Measurements from ENCODE around the gene RTTN.
A peak's percentile ranks its signal among the peaks of the same experiment; 100 is the strongest.

RTTN gene

DNA sequence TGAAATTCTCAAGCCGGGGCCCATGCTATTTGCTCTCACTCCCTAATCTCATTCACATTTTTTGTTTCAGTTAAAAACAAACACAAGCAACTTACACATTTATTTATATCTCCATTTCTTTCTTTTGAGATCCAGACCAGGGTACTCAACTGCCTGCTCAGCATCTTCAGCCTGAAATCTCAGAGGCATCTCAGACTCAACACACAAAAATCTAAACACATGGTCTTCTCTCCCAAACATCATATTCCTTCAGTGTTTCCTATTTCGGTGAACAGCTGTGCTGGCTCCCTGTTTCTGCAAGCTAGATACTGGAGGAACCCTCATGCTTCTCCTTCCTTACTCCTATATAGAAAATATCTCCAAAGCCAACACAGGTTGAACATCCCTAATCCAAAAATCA lies 11.3 kb upstream of the RTTN start:
- no peak for DNase-seq

DNA sequence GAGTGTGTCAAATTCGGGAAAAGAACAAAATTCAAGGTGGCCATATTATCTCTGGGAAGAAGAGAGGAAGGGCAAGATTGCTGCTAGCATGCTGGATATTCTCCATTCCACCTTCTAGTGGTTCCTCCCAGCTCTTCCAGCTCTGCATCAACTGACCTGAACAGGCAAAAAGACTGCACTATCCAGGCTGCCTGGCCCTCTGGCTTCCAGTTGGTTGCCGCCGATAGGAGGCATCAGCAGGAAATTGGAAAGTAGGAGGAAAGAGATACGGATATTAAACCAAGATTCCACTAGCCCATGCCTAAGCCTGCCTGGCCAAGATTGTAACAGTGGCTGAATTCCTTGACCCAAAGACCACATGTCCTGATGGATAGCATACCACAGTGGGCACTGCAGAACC lies 1.7 kb upstream of the RTTN start:
- no peak for DNase-seq
- in situ Hi-C loops (cut with HindIII; ENCODE audit: low pct_ligation_motif_present, low pct_unique_long_range_greater_than_20kb, low sequenced_read_pairs), result loop anchor here (25.0 kb wide), 1 partner anchor 230 kb away; no protein-coding TSS in a partner anchor

More for the DNA sequence above, 11.3 kb upstream of the RTTN start:
- in situ Hi-C loops (cut with HindIII; ENCODE audit: low pct_ligation_motif_present, low pct_unique_long_range_greater_than_20kb, low sequenced_read_pairs), result loop anchor here (25.0 kb wide), 1 partner anchor 221 kb away; no protein-coding TSS in a partner anchor

DNA sequence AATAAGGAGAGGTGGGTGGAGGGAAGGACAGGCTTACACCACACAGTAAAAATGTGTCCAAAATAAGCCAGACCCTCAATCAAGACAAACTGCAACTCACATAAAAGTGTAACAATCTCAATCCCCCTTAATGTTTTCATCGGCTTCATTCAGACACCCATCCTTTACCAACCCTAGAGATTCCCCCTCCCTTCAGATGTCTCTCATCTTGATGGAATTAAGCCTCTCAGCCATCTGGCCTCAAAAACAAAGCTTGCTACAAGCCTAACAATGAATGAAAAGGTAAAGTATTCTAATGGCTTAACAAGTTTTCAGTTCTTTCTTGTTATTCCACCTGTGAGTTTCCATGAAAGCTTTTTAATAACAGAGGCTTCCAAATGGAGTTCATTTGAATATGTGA lies 5.2 kb downstream of the RTTN start:
- DNase-seq, result no peak
- in situ Hi-C loops (cut with HindIII; ENCODE audit: low pct_ligation_motif_present, low pct_unique_long_range_greater_than_20kb, low sequenced_read_pairs), result loop anchor here (25.0 kb wide), 1 partner anchor 237 kb away; no protein-coding TSS in a partner anchor

DNA sequence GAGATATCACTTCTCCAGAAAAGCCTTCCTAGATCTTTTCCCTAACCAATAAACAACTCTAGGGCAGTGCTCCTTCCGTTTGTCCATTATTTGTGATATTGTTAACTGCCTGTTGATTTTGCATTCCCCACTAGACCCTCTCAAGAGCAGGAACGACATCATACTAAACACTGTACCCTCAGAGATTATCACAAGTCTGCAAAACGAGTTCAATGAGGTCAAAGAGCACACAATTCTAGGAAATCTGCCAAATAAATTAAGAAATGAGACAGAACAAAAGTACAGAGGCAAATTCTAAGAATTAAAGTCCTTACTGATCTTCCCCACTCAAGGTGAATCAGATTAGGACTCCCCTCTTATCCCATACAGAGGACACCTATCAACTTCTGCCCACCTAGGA lies 7.6 kb downstream of the RTTN start:
- DNase-seq, result no peak
- in situ Hi-C loops (cut with HindIII; ENCODE audit: low pct_ligation_motif_present, low pct_unique_long_range_greater_than_20kb, low sequenced_read_pairs), result no loop called here

DNA sequence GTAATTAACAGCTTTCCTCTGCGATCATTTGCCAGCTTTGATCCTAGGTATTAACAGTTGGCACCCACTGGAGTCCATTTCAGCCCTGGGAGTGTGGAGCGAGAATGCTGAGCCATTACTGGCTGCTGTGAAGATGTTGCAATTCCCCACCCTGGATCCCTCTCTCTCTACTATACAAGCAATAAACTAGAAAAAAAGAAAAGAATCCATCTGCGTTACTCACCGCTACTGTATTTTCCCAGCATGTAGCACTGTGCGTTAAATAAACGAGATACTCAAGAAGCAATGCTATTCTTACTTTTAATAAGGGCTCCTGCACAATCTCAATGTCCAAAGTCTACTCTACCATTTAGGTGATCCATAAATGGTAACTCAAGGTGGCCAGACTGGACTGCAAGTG lies 8.5 kb downstream of the RTTN start:
- in situ Hi-C loops (cut with HindIII; ENCODE audit: low pct_ligation_motif_present, low pct_unique_long_range_greater_than_20kb, low sequenced_read_pairs), result no loop called here

DNA sequence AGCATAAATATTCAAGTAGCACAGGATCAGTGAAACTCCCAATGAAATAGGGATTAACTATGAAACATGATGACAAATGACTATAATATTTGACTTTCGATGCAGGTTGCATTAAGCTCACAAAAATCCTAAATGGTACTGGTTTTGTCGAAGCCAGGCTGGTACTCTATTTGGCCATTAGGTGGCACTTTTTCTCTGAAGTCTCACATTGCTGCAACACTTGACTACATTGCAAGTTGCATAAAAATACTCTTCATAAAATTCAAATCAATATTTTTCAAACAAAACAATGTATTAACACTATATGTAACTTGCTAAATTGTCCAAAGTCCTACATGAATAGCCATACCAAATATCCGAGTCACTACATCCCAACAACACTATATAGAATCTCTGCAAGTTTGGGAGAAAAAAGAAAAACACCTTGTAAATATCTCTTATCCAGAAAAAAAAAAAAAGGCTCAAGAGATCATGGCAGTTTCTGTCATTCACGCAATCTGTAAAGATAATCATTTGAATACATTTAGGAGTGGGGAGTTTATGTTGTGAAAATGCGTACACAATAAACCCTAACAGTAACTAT lies 9.5 kb downstream of the RTTN start:
- peak; percentile 53 for DNase-seq
- in situ Hi-C loops (cut with HindIII; ENCODE audit: low pct_ligation_motif_present, low pct_unique_long_range_greater_than_20kb, low sequenced_read_pairs), result no loop called here

More for the DNA sequence above, 8.5 kb downstream of the RTTN start:
- no peak for DNase-seq

DNA sequence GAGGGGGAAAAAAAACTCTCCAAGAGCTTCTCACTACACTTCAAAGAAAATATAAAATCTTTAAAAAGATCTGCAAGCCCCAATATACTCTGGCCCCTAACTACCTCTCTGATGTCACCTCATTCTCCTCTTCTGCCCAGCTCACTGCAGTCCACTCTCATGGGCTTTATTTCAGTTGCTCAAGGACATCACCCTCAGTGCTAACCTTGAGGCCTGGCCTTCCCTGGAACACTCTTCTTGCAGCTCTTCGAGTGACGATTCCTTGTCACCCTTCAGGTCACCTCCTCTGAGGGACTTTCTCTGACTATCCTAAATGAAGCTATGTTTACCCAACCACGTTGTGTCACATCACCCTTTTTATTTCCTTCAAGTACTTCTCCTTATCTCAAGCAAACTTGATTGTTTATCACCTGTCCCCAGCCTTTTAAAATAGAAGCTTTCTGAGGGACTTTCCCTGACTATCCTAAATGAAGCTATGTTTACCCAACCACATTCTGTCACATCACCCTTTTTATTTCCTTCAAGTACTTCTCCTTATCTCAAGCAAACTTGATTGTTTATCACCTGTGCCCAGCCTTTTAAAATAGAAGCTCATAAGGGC lies 10.4 kb downstream of the RTTN start:
- in situ Hi-C loops (cut with HindIII; ENCODE audit: low pct_ligation_motif_present, low pct_unique_long_range_greater_than_20kb, low sequenced_read_pairs), result no loop called here

DNA sequence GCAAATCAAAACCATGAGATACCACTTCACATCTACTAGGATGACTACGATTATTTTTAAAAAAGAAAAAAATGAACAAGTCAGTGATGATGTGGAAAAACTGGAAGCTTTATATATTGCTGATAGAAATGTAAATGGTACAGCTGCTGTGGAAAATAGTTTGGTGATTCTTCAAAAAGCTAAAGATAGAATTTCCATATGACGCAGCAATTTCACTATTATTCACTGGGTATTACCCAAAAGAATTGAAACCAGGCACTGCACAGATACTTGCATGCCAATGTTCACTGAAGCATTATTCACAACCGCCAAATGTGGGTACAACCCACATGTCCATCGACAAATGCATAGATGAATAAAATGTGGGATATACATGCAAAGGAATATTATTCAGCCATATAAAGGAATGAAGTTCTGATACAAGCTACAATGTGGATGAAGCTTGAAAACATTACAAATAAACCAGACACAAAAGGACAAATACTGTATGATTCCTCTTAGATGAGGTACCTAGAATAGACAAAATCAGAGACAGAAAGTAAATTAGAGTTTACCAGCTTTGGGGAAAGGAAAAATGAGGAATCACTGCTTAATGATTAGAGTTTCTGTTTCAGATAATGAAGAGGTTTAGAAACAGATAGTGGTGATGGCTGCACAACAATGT lies 11.1 kb downstream of the RTTN start:
- in situ Hi-C loops (cut with HindIII; ENCODE audit: low pct_ligation_motif_present, low pct_unique_long_range_greater_than_20kb, low sequenced_read_pairs), result no loop called here

More for the DNA sequence above, 10.4 kb downstream of the RTTN start:
- DNase-seq, result no peak

DNA sequence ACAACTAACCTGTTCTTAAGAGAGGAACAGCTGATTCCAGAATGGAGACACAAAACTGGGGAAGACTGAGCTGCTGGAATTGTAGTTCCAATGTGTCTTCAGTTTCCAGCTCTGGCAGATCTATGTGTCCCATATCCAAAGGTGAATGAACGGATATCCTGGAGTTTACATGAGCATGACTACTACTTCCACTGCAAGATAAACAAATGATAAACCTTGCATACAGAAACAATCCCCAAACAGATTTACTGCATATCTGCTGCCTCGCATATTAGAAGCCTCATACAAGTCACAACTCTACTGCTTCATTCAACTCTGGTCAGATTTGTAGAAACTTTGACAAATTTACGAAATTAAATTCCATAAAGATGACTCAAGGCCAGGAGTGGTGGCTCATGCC lies 15.0 kb downstream of the RTTN start:
- in situ Hi-C loops (cut with HindIII; ENCODE audit: low pct_ligation_motif_present, low pct_unique_long_range_greater_than_20kb, low sequenced_read_pairs), result no loop called here
- no peak for DNase-seq

More for the DNA sequence above, 11.1 kb downstream of the RTTN start:
- no peak for DNase-seq

DNA sequence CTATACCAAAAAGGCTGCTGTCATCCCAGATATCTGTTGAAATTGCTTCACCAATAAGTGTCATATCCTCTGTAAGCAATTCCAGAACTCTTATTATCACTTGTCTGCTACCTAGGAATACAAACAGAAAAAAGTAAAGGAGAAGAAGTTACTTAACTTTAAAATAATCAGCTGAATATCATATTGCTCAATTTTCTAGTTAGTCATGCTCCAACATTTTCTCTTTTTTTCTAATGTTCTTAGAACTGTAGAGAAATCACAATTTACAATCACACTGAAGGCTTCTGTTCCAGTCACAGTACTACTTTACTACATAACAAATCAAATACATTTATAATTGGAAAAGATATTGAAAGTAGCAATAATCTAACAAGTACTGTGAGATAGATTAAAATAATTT lies 17.4 kb downstream of the RTTN start:
- no peak for DNase-seq
- in situ Hi-C loops (cut with HindIII; ENCODE audit: low pct_ligation_motif_present, low pct_unique_long_range_greater_than_20kb, low sequenced_read_pairs), result no loop called here

DNA sequence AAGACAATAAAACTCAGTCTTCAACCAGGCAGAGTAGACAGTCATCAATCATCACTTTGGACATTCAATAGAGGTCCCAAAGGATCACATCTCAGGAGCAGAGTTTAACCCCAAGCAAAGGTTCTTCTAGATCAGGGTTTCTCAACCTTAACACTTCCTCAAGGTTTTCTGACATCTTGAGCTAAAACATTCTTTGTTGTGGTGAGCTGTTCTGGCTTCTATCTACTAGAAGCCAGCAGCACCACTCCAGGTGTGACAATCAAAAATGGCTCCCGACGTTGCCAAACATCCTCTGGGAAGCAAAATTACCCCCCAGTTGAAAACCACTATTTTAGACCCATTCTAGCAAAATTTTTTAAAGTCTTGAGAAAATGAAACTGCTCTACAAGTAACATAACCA lies 22.0 kb downstream of the RTTN start:
- in situ Hi-C loops (cut with HindIII; ENCODE audit: low pct_ligation_motif_present, low pct_unique_long_range_greater_than_20kb, low sequenced_read_pairs), result no loop called here
- no peak for DNase-seq

DNA sequence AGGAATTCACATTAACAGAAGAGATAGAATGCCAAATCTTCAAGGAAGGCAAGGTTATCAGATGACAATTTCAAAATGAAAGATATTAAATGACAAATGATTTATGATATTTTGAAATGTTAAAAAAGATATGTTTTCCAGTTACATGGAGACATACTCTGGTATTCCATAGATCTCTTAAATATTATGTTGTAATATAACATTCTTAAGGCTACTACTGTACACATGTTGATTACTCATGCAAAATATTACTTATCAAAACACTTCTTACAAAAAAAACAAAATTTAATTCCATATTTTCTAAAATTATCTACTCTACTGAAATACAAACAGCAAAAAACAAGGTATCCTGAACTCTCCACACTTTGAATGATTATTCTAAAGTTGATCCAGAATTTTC lies 22.9 kb downstream of the RTTN start:
- in situ Hi-C loops (cut with HindIII; ENCODE audit: low pct_ligation_motif_present, low pct_unique_long_range_greater_than_20kb, low sequenced_read_pairs), result no loop called here
- DNase-seq, result no peak

DNA sequence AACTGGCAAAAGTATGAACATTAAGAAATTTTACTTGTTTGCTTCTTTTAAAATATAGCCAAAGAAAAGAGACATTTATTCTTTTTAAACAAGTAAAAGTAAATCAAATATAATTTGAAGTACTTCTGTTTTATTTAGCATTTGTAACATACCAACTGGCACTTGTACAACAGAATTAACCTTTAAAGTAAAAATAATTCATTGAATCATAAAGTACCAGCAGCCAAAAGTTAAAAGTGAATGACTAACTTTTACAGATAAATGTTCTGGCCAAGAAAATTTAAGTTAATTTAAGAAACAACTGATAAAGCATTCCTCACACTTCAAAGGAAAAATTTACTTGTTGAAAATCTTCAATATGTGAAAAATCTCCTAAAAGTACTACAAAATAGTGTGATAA lies 23.8 kb downstream of the RTTN start:
- no peak for DNase-seq
- in situ Hi-C loops (cut with HindIII; ENCODE audit: low pct_ligation_motif_present, low pct_unique_long_range_greater_than_20kb, low sequenced_read_pairs), result no loop called here

DNA sequence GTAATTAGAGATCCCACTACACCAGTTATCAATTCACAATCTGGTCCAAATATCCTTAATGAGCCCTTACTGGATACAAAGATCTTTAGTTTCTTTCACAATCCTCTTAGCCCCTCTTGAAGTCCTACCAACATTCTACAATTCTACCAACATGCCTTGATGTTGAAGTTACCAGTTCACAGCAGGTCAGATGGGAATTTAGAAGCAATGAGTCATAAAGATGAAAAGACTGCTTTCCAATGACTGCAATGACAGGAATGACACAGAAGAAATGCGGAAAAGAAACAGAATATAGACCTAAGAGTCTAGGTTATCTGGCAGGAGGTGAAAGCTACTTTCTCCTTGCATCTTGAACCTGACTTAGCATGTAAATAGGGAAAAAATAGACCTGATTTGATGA lies 24.5 kb downstream of the RTTN start:
- in situ Hi-C loops (cut with HindIII; ENCODE audit: low pct_ligation_motif_present, low pct_unique_long_range_greater_than_20kb, low sequenced_read_pairs), result no loop called here
- DNase-seq, result peak; percentile 84

DNA sequence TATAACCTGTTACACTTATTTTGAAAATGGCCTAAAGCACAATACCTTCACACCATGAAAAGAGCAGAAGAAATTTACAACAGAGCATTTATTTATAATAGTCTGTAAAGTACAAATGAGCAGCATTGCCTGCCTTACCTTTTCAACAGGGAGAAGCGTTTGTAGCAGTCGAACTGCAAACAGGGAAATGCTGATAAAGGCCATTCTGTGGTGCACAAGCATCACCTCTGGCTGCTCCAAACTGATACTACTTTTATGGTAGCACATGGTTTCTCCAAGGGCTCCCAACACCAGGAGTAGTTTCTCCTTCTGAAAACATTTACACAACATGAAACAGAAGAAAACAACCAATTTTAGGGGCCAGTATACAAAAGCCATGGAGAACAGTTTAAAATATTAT lies 28.9 kb downstream of the RTTN start:
- DNase-seq, result no peak
- in situ Hi-C loops (cut with HindIII; ENCODE audit: low pct_ligation_motif_present, low pct_unique_long_range_greater_than_20kb, low sequenced_read_pairs), result no loop called here

DNA sequence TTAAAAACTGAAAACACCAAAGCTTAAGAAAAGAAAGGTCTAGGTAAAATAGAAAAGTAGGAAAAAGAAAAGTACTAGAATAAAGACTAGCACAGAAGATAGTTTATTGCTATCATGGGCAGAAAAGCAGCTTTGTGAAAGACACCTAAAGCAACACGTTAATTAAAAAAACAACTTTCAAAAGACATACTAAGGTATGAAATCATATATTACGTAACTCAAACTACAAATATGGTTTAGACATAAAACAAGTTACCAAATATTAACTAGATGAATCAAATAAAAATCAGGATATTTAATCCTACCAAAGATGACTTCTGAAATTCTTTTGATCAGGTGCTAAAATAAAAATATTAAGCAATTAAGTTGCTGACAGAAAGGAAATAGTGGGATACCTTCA lies 30.3 kb downstream of the RTTN start:
- no peak for DNase-seq
- in situ Hi-C loops (cut with HindIII; ENCODE audit: low pct_ligation_motif_present, low pct_unique_long_range_greater_than_20kb, low sequenced_read_pairs), result no loop called here

DNA sequence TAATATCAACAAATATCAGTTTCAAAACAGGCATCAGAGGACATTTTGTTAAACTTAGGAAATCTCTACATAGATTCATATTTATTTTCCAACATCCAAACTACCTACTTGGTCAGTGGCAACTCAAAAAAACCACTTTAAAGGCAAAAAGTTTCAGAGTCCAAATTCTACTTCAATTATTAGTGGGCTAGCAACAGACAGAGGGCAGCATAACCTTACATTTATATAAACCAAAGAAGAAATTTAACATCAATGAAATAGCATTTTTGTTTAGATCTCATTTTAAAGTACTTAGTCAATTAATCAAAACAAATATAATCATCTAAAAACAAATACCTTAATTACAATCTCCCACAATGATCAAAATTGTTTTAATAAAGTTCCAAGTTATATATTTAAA lies 33.3 kb downstream of the RTTN start:
- in situ Hi-C loops (cut with HindIII; ENCODE audit: low pct_ligation_motif_present, low pct_unique_long_range_greater_than_20kb, low sequenced_read_pairs), result no loop called here
- peak; percentile 25 for DNase-seq

DNA sequence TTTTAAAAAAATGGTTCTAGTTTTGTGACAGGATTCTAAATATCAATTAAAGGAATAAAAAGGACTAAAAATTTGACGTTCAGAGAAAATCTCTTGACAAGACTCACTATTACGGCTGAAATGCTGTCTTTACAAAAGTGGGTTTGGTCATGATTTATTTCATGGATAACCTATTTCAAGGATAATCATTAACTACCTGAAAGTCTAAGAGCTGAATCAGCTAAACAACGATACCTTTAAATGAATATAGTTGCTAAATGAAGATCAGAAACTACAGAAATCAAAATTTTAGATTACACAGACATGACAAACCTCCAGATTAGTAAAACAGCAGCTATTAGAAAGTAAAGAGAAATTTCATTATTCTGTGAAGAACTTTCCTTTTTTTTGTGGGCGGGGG lies 35.7 kb downstream of the RTTN start:
- in situ Hi-C loops (cut with HindIII; ENCODE audit: low pct_ligation_motif_present, low pct_unique_long_range_greater_than_20kb, low sequenced_read_pairs), result no loop called here
- peak; percentile 68 for DNase-seq

DNA sequence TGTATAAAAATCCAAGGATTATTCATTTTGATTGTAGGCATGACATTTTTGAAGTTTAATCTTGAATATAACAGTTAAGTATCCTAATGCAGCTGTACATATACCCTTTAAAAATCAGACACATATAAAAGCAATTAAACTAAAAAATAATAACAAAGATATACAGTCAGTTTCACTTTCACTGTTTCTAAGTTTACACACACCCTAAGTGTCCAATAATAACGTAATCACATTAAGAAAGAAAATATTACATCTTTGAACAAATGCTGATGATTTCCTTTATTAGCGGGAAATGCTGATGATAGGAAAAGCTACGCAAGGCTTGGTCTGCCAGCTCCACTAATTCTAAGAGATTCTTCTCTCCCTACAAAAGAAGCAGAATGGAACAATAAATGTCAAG lies 38.8 kb downstream of the RTTN start:
- in situ Hi-C loops (cut with HindIII; ENCODE audit: low pct_ligation_motif_present, low pct_unique_long_range_greater_than_20kb, low sequenced_read_pairs), result no loop called here
- DNase-seq, result no peak

DNA sequence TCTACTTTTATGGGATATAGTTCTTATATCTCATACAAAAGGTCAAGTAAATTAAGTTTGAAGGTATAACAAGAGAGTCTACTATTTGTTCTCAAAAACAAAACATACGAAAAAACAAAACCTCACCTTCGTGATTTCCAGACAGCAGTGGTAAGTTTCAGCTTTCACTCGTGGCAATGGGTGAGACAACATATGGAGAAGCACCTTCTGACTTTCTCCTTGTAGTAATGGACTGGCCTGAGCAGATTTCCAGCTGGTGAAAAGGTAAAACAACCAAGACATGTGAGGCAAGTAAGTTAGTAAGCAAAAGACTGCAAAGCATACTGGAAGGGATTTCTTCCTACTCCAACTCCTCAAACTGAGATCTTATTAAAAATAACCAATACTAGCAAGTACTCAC lies 39.6 kb downstream of the RTTN start:
- in situ Hi-C loops (cut with HindIII; ENCODE audit: low pct_ligation_motif_present, low pct_unique_long_range_greater_than_20kb, low sequenced_read_pairs), result no loop called here
- no peak for DNase-seq

Measured in ACHN (cell line).